ENCODE data around the gene CMTM1.

CMTM1 gene, protein sequence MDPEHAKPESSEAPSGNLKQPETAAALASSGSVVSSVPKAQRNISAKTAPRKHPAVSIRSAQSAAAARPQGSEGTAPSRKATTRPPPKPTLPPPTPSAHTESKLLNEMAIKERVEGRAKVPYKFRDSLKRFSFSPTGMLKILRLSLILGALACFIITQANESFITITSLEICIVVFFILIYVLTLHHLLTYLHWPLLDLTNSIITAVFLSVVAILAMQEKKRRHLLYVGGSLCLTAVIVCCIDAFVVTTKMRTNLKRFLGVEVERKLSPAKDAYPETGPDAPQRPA

DNA sequence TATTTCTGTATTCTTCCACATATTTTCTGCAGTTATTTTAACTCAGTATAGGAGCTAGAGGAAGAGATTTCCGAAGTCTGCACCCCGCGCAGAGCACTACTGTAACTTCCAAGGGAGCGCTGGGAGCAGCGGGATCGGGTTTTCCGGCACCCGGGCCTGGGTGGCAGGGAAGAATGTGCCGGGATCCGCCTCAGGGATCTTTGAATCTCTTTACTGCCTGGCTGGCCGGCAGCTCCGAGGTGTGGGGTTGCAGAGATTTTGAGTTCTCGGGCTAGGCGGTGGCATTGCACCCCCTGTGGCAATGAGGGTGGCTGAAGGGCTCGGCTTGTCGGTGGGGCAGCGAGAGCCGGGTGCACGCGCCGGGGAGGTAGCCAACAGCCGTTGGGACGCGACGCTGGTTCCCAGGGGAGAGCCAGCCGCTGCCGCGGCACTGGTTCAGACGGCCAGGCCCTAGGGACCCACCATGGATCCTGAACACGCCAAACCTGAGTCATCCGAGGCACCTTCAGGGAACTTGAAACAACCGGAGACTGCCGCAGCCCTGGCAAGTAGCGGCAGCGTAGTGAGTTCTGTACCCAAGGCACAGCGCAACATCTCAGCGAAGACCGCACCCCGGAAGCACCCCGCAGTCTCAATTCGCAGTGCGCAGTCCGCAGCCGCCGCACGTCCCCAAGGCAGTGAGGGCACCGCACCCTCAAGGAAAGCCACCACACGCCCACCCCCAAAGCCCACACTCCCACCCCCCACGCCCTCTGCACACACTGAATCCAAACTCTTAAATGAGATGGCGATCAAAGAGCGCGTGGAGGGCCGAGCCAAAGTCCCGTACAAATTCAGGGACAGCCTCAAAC is at the start of gene CMTM1:
Gene CMTM1 (plus strand): TSS at position 389 of the 851 bp plus-strand sequence. CDS start 75 bp downstream, at position 464.
- no peak for DNase-seq

DNA sequence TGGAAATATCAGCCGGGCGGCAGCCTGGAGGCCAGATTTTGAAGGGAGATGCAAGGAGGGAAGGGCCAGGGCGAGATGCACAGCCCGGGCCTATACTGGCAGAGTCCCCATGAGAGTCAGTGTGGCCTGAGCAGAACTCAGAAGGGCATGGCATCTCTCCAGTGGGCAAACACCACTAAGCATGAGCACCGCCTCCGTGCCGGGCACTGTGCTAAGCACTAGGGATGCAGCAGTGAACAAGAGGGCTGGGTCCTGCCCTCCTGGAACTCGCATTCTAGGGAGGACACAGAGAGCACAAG is 49.8 kb upstream of the CMTM1 start:
- no peak for DNase-seq

DNA sequence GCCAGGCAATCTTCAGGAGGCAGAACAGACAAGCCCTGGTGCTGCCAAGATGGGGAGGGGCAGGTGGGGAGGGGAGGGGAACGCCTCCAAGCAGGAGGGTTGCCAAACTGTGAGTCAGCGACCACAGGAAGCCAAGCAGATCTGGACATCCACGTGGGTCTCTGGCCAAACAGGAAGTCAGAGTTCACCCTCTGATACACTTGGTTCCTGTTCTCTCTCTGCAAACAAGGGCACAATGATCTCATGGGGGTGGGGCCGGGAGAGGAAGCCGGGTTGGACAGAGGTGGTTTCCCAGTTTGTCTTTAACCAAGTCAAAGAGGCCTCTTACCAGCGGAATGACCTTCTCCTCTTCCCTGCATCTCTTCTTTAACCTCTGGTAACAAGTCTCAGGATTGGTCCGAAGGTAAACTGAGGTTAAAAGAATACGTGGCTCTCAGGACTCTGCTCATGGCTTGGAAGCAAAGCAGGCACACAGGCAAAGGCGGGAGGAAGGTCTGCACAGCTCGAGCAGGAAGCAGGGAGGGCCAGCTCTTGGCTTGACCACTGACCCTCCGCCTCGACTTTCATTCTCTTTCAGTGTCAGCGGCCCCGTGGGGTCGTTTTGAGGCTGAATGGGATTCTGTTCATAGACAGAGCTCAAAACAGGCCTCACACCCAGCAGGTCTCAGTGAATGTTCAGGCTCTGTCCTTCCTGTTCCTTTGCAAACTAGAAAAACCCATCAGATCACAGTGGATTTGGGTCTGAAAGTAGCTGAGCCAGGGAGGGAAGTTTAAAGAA is 49.2 kb upstream of the CMTM1 start:
- peak; percentile 97 for DNase-seq

DNA sequence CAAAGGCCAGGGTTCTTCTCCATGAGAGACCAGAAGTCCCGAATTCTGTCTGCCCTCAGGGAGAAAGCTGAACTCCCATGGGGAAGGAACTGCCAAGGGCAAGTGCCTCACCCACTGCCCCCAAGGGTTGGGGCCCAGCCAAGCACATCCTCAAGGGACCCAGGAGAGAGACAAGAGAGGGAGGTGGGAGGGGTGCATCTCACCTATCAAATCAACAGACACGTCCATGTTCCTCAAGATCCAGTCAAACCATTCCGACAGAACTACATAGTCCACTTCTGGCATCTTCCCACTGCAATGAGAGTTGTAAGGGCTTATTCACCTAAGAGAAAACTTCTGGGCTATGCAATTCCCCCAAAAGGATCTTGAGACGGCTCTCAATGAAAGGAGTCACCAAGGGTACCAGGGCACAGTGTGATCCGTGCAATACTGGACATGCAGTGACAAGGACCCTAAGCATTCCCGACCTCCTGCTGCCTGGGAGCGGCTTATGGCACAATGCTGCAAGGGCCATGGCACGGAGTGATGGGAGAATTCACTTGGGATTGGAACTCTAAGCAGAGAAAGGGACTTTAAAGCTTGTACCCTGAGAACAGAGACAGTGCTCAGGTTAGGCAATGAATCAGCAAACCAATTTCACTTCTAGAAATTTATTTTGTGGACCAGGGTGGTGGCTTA is 48.5 kb upstream of the CMTM1 start:
- peak; percentile 38 for DNase-seq

DNA sequence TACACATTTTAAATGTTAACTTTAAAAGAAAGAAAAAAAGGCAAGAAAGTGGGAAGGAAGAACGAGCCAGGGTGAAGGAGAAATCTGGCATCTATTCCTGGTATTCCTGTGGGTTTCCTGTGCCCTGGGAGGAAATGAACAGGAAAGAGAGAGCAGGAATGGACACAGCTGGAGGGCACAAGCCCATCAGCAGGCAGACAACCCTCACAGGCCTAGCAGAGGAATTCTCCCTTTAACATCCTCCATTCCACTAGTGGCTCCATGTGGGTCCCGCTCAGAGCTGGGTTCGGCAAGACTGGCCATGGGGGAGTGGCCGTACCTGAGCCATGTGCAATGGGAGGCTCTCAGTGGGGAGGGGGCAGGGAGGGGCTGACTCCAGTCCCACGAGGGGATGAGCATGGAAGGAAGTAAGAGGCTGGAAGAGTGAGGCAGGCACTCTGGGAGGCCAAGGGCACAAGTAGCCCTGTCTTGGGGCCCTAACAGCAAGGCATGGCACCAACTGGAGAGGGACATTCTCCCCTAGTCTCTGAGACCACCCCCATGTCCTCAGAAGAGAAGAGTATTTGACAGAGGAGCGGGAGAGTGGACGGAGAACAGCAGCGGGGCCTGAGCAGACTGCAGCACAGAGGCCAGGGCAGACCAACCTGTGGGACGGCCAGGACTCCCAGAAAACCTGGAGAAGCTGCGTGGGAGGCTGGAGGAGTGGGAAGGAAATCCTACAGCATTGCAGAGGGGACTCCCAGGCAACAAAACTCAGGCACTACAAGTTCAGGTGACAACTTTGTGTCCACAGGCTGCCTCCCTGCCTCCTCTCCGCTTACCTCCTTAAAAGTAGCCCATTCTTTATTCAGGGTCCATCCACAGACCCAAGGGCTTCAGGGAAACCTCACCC is 46.5 kb upstream of the CMTM1 start:
- no peak for DNase-seq

DNA sequence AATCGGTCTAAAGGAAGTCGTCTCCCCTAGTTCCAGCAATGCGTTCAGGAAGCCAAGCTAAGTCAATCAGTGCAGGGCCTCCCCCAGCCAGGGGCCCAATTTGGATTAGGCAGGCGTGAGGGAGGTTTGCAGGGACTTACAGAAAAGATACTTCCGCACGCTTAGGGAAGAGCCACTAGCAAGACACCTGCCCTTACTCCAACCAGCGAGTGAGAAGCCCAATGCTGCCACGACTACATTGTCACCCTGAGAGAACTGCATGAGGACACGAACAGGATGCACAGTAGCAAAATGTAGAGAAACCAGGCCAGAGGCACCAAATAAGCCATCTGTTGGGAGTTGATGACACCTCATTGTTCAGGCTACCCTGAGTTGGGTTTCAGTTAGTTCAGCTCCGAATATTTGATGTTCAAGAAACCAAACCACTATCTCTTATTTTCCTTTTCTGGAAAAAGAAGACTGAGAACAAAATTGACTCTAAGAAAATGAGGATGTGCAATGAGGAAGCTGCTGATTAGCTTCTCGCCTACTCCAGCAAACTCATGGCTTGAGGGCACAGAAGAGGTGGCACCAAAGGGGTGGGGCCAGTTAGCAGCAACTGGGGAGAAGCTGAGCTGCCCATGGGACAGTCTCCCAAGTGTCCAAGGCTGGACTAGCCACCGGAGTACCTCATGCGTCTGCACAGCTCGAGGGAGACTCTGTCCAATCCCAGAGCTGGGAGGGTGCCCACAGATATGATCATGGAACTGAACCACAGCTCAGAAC is 45.7 kb upstream of the CMTM1 start:
- DNase-seq: peak; percentile 39

DNA sequence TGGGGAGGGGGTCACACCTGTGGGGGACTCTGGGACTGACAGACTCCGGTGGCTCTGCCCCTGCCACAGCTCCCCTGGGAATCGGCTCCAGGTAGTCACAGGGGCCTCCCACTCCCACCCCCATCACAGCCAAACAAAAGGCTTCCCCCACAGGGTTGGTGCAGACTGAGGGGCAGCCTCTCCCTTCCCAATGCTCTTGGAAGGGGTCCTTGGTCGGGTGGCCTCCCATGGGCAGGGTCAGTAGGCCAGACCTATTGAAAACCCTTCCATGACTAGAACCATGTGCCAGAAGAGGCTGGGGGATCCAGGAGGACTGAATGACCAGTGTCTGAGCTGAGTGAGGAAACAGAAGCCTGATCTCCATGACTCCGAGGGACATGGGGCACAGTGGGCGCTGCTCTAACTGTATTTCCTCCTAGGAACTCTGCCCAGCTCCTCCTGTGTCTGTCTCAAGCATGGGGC is 45.0 kb upstream of the CMTM1 start:
- no peak for DNase-seq

DNA sequence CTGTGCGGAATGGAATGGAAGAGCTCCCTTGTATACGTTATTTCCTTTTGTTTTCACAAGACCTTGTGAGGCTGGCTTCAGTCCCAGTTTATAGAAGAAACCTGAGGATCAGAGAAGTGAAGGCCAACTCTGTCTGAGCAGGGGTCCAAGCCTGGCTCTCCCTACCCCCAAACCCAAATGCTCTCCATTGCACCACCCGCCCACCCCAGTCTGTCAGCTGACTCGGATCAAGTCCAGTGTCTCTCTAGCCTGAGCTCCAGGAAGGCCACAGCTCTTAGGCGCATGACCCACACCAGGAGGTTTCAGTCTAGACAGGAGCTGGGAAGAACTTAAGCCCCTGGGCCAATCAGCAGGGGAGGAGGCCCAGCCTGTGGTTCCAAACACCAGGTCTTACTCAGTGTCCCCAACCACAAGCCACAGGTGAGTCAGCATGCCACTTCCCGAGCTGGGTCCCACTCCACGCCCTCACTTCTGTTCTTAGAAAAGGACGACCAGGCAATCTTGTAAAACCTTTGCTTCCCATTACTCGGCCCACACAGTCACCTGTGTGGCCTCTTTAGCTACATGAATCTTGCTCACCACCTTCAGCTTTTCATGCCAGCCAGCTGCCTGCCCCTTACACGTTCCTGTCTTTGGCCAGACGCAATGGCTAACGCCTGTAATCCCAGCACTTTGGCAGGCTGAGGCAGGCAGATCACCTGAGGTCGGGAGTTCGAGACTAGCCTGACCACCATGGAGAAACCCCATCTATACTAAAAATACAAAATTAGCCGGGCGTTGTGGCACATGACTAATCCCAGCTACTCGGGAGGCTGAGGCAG is 44.1 kb upstream of the CMTM1 start:
- DNase-seq: peak; percentile 99

DNA sequence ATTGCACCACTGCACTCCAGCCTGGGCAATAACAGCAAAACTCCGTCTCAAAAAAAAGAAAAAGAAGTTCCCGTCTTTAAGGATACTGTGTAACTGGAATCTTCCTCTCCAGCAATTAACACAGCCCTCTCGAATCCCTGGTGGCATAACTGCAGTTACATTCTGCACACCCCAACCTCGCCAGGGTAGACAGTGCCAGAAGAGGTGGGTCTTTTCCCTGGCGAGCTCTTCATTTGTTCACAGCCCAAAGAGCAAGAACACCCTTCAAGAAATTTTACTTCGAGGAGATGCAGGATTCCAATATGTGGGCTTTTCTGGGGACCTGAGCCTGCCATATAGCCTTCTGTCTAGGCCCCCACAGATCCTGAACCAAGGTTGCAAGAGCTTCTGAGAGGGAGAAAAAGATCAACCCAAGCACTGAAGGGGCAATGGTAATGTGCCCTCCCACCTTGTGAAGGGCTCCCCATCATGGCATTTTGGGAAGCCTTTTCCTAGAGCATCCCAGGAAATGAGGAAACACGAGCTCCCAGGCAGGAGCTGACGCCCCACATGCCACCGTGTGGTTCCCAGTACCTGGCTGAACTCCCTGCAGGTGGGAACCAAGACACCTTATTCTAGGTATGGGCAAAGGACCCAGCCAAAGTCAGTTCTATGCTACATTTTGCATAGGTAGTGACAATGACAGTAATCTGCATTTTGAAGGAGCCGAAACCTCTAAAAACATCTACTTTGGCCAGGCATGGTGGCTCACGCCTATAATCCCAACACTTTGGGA is 43.2 kb upstream of the CMTM1 start:
- DNase-seq: no peak

DNA sequence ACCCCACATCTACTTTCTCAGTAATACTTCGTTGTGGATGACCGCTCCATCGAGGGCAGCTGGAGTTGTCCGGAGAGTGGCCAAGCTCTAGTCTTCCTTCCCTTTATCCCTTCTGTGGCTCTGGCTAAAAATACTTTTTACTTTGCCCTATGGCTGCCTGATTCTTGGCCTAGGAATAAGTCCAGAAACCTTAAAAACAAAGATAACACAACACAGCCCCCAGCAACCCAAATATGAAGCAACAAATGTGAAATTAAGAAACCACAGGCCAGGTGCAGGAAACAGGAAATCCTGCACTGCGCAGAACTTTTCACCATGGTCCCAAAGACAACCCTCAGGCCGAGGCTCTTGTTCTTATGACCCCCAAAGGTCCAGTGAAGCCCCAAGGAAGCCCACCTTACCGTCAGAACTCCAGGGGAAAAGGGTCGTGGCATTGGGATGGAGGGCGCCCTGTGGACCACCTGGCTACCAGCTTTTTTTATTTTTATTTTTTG is 42.3 kb upstream of the CMTM1 start:
- DNase-seq: peak; percentile 79

DNA sequence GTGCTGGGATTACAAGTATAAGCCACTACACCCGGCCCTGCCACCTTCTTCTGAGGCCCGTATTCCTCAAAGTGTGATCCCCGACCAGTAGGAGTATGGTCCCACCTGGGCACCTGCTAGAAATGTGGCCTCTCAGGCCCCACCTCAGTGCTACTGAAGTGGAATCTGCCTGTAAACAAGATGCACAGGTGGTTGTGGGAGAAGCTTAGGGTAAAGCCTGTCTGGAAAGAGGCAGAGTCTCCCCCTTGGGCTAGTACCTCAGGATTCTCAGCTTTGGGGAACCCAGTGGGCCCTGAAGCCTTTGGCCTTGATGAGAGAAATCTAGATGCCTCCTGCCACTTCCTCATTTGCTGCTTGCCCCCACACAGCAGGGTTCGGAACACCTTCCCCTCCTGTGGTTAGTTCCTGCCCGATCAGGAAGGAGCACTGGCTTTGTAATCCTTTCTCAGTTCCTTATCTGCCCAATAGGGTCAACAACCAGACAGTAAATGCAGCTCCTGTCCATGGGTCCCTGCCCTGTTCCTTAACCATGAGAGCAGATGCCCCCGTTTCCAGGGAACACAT is 41.6 kb upstream of the CMTM1 start:
- peak; percentile 69 for DNase-seq

DNA sequence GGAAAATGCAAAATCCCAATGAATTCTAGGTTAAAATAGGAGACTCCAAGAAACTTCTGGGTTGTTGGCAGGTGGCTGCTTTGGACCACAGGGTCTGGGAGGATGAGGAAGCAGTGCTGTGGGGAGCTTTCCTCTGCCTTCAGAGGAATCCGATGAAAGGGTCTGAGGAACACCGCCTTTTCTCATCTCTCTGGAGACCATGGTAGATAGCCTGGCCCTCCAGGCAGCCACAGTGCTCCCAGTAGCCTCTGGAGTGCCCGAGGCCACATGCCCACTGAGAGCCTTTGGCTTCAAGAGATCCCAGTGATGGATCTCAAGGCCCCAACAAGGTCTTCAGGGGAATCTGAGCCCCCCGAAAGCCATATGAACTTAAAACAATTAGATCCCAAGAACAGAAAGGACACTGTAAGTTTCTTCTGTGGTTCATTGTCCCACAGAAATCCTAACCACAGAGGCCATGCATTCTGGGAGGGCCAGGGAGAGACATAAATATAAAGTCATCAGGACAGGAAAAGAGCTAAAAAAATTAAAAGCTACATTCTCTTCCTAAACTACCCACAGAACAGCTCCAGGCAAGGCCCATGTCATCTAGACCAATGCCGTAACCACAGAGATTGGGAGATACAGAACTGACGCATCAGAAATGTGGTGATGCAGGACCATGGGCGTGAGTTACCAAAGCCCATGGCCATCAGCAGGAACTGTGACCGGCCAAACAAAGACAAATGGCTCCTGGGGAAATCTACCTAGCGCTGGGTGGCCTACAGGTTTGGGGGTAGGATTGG is 40.7 kb upstream of the CMTM1 start:
- DNase-seq: peak; percentile 53

DNA sequence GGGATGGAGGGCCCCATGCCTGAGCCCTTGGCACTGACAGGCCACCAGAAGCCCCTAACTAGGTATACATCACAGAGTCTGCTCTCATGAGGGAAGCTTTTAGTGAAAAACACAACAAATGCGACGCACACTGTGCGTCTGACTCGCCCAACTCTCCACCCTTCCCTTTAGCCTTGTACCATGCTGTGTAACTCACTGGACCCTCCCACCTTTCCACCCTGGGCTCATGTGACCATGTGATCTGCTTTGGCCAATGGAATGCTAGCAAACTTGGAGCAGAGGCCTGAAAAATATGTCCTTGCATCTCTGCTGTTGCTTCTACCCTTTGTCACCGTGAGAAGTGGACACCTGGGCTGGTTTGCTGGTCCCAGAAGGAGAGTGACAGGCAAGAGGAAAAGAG is 37.9 kb upstream of the CMTM1 start:
- no peak for DNase-seq

DNA sequence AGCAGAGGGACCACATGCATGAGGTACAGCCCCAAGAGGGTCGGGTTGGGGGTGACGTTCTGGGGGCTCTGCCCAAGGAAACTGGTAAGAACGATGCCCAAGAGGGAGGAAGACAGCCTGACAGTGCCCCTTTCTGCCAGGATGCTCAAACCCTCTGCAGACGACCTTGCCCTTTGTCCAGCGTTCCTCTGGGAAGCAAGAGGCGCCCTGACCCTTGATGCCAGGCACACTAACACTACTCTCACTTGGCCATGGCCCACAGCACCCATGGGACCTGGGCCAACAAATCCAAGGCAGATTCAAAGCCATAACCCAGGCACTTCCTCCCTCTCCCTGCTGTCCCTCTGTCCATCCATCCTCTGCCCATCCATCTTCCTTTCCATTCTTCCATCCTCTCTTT is 36.8 kb upstream of the CMTM1 start:
- no peak for DNase-seq

DNA sequence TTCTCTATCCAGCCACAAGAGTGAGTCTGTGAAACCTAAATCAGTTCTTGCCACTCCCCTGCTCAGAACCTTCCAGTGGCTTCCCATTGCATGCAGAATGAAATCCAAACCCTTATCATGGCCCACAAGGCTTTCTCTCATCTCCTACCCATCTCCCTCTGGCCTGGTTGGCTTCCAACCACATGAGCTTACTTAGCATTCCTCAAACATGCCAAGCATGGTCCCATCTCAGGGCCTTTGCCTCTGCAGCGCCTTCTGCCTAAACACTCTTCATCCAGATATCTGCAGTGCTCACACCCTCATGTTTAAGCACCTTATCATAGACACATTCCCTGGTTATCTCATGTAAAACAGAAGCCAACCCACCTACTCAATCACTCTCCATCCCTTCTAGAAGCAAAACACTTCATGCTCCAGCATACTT is 31.9 kb upstream of the CMTM1 start:
- no peak for DNase-seq

DNA sequence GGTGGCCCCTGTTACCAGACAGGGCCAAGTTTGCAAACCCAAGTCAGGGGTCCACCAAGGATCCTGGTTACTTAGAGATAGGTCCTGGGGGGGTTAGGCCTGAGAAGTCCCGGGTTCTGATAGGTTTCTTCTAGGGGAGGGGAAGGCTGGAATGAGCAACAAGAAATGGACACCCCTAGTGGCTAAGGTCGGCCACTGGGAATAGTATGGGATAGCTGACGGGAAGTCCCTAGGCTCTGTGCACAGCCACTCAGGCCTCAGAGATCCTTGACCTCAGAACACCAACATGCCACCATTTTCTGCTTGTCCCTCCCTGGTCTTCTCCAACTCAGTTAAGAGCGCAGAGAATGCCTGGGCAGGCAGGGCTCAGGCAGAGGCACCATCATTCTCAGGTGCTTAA is 29.7 kb upstream of the CMTM1 start:
- DNase-seq: no peak

DNA sequence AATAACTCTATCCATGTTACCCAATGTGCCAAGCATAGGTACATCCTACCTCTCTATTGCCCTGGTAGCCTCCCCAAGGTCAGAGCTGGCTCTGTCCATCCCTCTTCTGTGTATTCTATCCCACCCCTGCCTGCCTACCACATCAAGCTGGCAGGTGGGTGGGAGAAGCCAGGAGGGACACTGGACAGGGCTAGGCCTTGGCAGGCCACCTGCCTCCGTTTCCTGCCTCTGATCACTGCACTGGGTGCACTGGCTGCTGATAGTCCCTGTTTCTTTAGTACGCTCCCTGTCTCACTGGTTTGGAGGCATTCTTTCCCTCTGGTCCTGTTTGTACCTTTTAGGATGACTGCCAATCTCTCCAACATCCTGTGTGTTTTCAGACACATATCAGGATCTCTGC is 29.0 kb upstream of the CMTM1 start:
- no peak for DNase-seq

DNA sequence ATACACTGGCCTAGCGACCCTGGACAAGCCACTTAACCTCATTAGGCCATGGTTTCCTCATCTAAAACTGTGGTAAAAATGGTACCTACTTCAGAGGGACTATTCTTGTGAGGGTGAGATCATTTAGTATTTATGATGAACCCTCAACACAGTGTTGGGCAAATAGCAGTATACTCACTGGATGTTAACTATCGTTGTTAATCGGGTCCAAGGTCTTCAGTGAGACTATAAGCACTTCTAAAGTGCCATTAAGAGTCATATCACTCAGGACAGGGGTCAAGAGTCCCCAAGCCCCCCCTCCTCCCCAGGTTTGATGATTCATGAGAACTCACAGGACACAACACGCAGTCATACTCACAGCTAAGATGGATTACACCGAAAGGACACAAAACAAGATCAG is 27.3 kb upstream of the CMTM1 start:
- no peak for DNase-seq
